PC-9 (cell line): ENCODE measurements around the gene GABRG3.

Experiments used
- CTCF ChIP-seq: fragments of 200-600 bp; sonication (generic); conservative IDR thresholded peaks from 2 replicates; pipeline ENCODE4 v1.6.1; 2017; ENCODE audit warnings: mixed run types, antibody characterized with exemption, mild to moderate bottlenecking, moderate library complexity
- EZH2 ChIP-seq: fragments of 200-600 bp; sonication (generic); IDR thresholded peaks from 2 replicates; pipeline ENCODE4 v1.8.0; 2017; ENCODE audit warnings: antibody characterized with exemption, low read depth

- TF ChIP-seq CTCF (no peak), EZH2 (no peak)
These were observed 558.4 kb downstream of the GABRG3 start for GRCh38 chr15:27529399-27529798.
